CD14-positive monocyte (primary cell): Measurements from ENCODE around the gene PSMA4. TPM values are rescaled to one million over a fixed set of nuclear protein-coding genes. Genes with fewer than 3 reads are reported as not detected.
"Not testable (repeated sequence)": the region's sequence is repeated elsewhere in the genome, so short reads cannot be mapped to it uniquely, and the experiment has no call there.

Experiments used
- DNase-seq, 3 donors: peaks; one replicate each; pipeline ENCODE4 v3.0.0-alpha.2; 2011 to 2022
- H2AFZ ChIP-seq: 2 replicates; pipeline ENCODE4 v1.6.0; 2012; ENCODE audit warnings: mild to moderate bottlenecking, low read depth, low read length, inconsistent platforms; ENCODE audit not compliant: insufficient read depth, poor library complexity, severe bottlenecking
- H3K27ac ChIP-seq, 2 donors: 1 replicate in 1 of 2; 2 replicates in 1 of 2; pipeline ENCODE4 v1.5.1; 2012 to 2013; ENCODE audit warnings: low read length in 2 of 2, control low read depth in 1 of 2, inconsistent platforms in 1 of 2, low read depth in 1 of 2, mild to moderate bottlenecking in 1 of 2
- H3K27me3 ChIP-seq, 2 donors: one replicate each; pipeline versions ENCODE4 v1.6.0 to v1.6.1; 2011 to 2013; ENCODE audit warnings: low read length in 2 of 2; ENCODE audit not compliant: control insufficient read depth in 2 of 2, insufficient read depth in 2 of 2
- H3K36me3 ChIP-seq, 2 donors: replicated peaks in 1 of 2; 1 replicate in 1 of 2; 2 replicates in 1 of 2; pipeline versions ENCODE4 v1.5.1 to v1.6.1; 2012 to 2013; ENCODE audit warnings: low read length in 2 of 2, control low read depth in 1 of 2, inconsistent platforms in 1 of 2, mild to moderate bottlenecking in 1 of 2; ENCODE audit not compliant: insufficient read depth in 2 of 2, control insufficient read depth in 1 of 2
- H3K4me1 ChIP-seq, 2 donors: 1 replicate in 1 of 2; 2 replicates in 1 of 2; pipeline versions ENCODE4 v1.5.1 to v1.6.1; 2012 to 2013; ENCODE audit warnings: low read length in 2 of 2, control low read depth in 1 of 2, inconsistent platforms in 1 of 2, mild to moderate bottlenecking in 1 of 2, moderate library complexity in 1 of 2; ENCODE audit not compliant: insufficient read depth in 2 of 2, control insufficient read depth in 1 of 2
- H3K4me2 ChIP-seq: replicated peaks from 2 replicates; pipeline ENCODE3; 2012; ENCODE audit warnings: low read length, moderate library complexity, mild to moderate bottlenecking; ENCODE audit not compliant: poor library complexity, severe bottlenecking; ENCODE audit errors: extremely low read depth
- H3K4me3 ChIP-seq, 3 experiments: fragments of 200-600 bp in 1 of 3; sonication (generic) in 1 of 3; replicated peaks in 1 of 3; 1 replicate in 2 of 3; 2 replicates in 1 of 3; pipeline ENCODE4 v1.5.1; 2011 to 2013; ENCODE audit warnings: low read length in 3 of 3, mild to moderate bottlenecking in 3 of 3, control low read depth in 2 of 3, low read depth in 2 of 3, inconsistent platforms in 1 of 3, moderate library complexity in 1 of 3
- H3K79me2 ChIP-seq: 2 replicates; pipeline ENCODE4 v1.6.0; 2012; ENCODE audit warnings: mild to moderate bottlenecking, control low read depth, inconsistent platforms, low read length, moderate library complexity; ENCODE audit not compliant: insufficient read depth
- H3K9ac ChIP-seq: 2 replicates; pipeline ENCODE4 v1.6.0; 2017; ENCODE audit warnings: low read length, mild to moderate bottlenecking; ENCODE audit not compliant: insufficient read depth, poor library complexity, severe bottlenecking
- H3K9me3 ChIP-seq, 2 donors: replicated peaks in 1 of 2; 1 replicate in 1 of 2; 2 replicates in 1 of 2; pipeline versions ENCODE4 v1.5.1 to v1.6.1; 2012 to 2013; ENCODE audit warnings: low read length in 2 of 2, control low read depth in 1 of 2; ENCODE audit not compliant: control insufficient read depth in 1 of 2, insufficient read depth in 1 of 2
- H4K20me1 ChIP-seq: 2 replicates; pipeline ENCODE4 v1.6.0; 2012; ENCODE audit warnings: mild to moderate bottlenecking, low read length, control low read depth, moderate library complexity; ENCODE audit not compliant: insufficient read depth
- H3K27ac Mint-ChIP-seq, 7 donors: one replicate each; pipeline ENCODE4 v1.8.0; 2020; ENCODE audit warnings: mild to moderate bottlenecking in 7 of 7, mixed read lengths in 7 of 7, moderate library complexity in 6 of 7, inconsistent platforms in 2 of 7
- H3K27me3 Mint-ChIP-seq, 3 donors: one replicate each; pipeline ENCODE4 v1.8.0; 2021 to 2022; ENCODE audit warnings: low read depth in 3 of 3, mild to moderate bottlenecking in 3 of 3, mixed read lengths in 3 of 3, moderate library complexity in 3 of 3, inconsistent platforms in 1 of 3
- H3K36me3 Mint-ChIP-seq, 2 donors: one replicate each; pipeline ENCODE4 v1.8.0; 2020; ENCODE audit warnings: mixed read lengths in 2 of 2, inconsistent platforms in 1 of 2, mild to moderate bottlenecking in 1 of 2
- H3K4me1 Mint-ChIP-seq: one replicate; pipeline ENCODE4 v1.8.0; 2020; ENCODE audit warnings: mild to moderate bottlenecking, mixed read lengths
- H3K4me3 Mint-ChIP-seq, 2 donors: one replicate each; pipeline ENCODE4 v1.8.0; 2020; ENCODE audit warnings: mild to moderate bottlenecking in 2 of 2, mixed read lengths in 2 of 2, moderate library complexity in 1 of 2
- H3K9me3 Mint-ChIP-seq, 7 donors: one replicate each; pipeline ENCODE4 v1.8.0; 2020 to 2022; ENCODE audit warnings: mixed read lengths in 7 of 7, mild to moderate bottlenecking in 6 of 7, moderate library complexity in 6 of 7, inconsistent platforms in 2 of 7
- WGBS: methylation state at CpG from one replicate; pipeline ENCODE4 v1.1.5; 2013; ENCODE audit warnings: missing lambda C conversion rate; ENCODE audit not compliant: insufficient coverage; 5-methylcytosine and 5-hydroxymethylcytosine counted together
- intact Hi-C, 2 donors: fragments of 100-400 bp; cut with micrococcal nuclease; formaldehyde crosslinking; loops; one replicate each; pipeline versions ENCODE4 v1.15.0 to v1.15.1; 2023
- polyA plus RNA-seq, 3 donors: library from polyadenylated mRNA; depleted of rRNA in 1 of 3; unstranded in 2 of 3; stranded (reverse) in 1 of 3; fragments of 300-500 nt in 2 of 3; fragments of >200 nt in 1 of 3; fragmentation: Illumina TruSeq in 2 of 3; gene quantifications; 1 replicate in 2 of 3; 2 replicates in 1 of 3; pipeline ENCODE4 v1.2.3, GENCODE V29; 2012 to 2021
- TF ChIP-seq, protein P1 (sequence below): fragments of 200-600 bp; IDR thresholded peaks from one replicate; pipeline ENCODE4 v1.8.0; 2022; ENCODE audit warnings: antibody characterized with exemption, mild to moderate bottlenecking

The PSMA4 gene
- polyA plus RNA-seq, 3 donors = 121 to 421 (median 406) TPM

- peaks cover 0 to 3% (median 0%) of the 10 kb centered on the region in 7 donors for H3K9me3 Mint-ChIP-seq
- Histone ChIP-seq H3K27ac (no peak overlapping the region), H3K9me3 (no peaks in the 10 kb centered on the region), H3K4me3 (no peak overlapping the region), H3K9ac (no peak overlapping the region), H3K4me1 (peaks cover 14 to 18% of the 10 kb centered on the region in 2 donors), H3K4me2 (no peak overlapping the region), H2AFZ (no peak overlapping the region), H3K27me3 (no peaks in the 10 kb centered on the region), H3K79me2 (peaks cover 25% of the 10 kb centered on the region), H4K20me1 (peaks cover 3% of the 10 kb centered on the region), H3K36me3 (peaks cover 0 to 3% of the 10 kb centered on the region in 2 donors)
- H3K36me3 Mint-ChIP-seq = peaks cover 3 to 6% of the 10 kb centered on the region in 2 donors
- no peak overlapping the region for H3K4me3 Mint-ChIP-seq
- intact Hi-C loops = no loop called here
- WGBS = 100% methylated on average over 4 of the region's 5 CpGs
- no peak for DNase-seq
- H3K27ac Mint-ChIP-seq = no peak overlapping the region
- peaks cover 2 to 4% (median 2%) of the 10 kb centered on the region in 3 donors for H3K27me3 Mint-ChIP-seq
- TF ChIP-seq, protein P1, sequence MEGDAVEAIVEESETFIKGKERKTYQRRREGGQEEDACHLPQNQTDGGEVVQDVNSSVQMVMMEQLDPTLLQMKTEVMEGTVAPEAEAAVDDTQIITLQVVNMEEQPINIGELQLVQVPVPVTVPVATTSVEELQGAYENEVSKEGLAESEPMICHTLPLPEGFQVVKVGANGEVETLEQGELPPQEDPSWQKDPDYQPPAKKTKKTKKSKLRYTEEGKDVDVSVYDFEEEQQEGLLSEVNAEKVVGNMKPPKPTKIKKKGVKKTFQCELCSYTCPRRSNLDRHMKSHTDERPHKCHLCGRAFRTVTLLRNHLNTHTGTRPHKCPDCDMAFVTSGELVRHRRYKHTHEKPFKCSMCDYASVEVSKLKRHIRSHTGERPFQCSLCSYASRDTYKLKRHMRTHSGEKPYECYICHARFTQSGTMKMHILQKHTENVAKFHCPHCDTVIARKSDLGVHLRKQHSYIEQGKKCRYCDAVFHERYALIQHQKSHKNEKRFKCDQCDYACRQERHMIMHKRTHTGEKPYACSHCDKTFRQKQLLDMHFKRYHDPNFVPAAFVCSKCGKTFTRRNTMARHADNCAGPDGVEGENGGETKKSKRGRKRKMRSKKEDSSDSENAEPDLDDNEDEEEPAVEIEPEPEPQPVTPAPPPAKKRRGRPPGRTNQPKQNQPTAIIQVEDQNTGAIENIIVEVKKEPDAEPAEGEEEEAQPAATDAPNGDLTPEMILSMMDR = no peak
- H3K4me1 Mint-ChIP-seq = peaks cover 20% of the 10 kb centered on the region
Observed at GRCh38 chr15:78537266-78537905, 2.9 kb upstream of the PSMA4 start.

- H4K20me1 ChIP-seq = peaks cover 13% of the 10 kb centered on the region
- TF ChIP-seq, protein P1 = no peak
- peak overlapping the region; percentile 19 for H2AFZ ChIP-seq
- peaks cover 0 to 3% (median 0%) of the 10 kb centered on the region in 7 donors for H3K9me3 Mint-ChIP-seq
- H3K4me3 Mint-ChIP-seq = no peak overlapping the region
- H3K36me3 ChIP-seq = peaks cover 8 to 13% of the 10 kb centered on the region in 2 donors
- no peak overlapping the region for H3K27ac Mint-ChIP-seq
- peaks cover 11 to 16% of the 10 kb centered on the region in 2 donors for H3K36me3 Mint-ChIP-seq
- intact Hi-C loops = no loop called here
- H3K4me3 ChIP-seq = no peak overlapping the region
- H3K4me1 ChIP-seq = peaks cover 16 to 21% of the 10 kb centered on the region in 2 donors
- peaks cover 2 to 4% (median 2%) of the 10 kb centered on the region in 3 donors for H3K27me3 Mint-ChIP-seq
- no peak overlapping the region for H3K4me2 ChIP-seq
- no peaks in the 10 kb centered on the region for H3K27me3 ChIP-seq
- no peak overlapping the region for H3K27ac ChIP-seq
- H3K9ac ChIP-seq = no peak overlapping the region
- H3K79me2 ChIP-seq = peaks cover 34% of the 10 kb centered on the region
- peaks cover 27% of the 10 kb centered on the region for H3K4me1 Mint-ChIP-seq
- no peak for DNase-seq
- 80% methylated on average over 1 of the region's 1 CpG for WGBS
- H3K9me3 ChIP-seq = no peaks in the 10 kb centered on the region
Observed at GRCh38 chr15:78538358-78538757, 1.9 kb upstream of the PSMA4 start.

GRCh38 chr15:78539464-78540140 lies 642 bp upstream of the PSMA4 start:
- peaks cover 12 to 26% of the 10 kb centered on the region in 2 donors for H3K36me3 ChIP-seq
- DNase-seq, H3K9me3 ChIP-seq, H3K27me3 ChIP-seq, H3K9me3 Mint-ChIP-seq, H3K27me3 Mint-ChIP-seq: not testable (repeated sequence)
- Mint-ChIP-seq H3K4me3 (peak overlapping the region; percentile 94 to 98), H3K4me1 (peaks cover 27% of the 10 kb centered on the region), H3K36me3 (peaks cover 16 to 27% of the 10 kb centered on the region in 2 donors), H3K27ac (peak overlapping the region; percentile 98 to 100 (median 99))
- intact Hi-C loops = loop anchor here (5.0 kb wide), 2 partner anchors 102 to 242 kb away; partner anchors contain the start of genes IREB2 (in 2 of the 2) and SKIC8 (in 1 of the 2)
- WGBS = 87% methylated on average over 11 of the region's 18 CpGs
- peak overlapping the region; percentile 97 for H3K9ac ChIP-seq
- peaks cover 42% of the 10 kb centered on the region for H3K79me2 ChIP-seq
- peak overlapping the region; percentile 86 for H2AFZ ChIP-seq
- H3K4me3 ChIP-seq = peak overlapping the region; percentile 67 to 89 (median 77)
- H3K27ac ChIP-seq = peak overlapping the region; percentile 94 to 97
- peaks cover 16 to 21% of the 10 kb centered on the region in 2 donors for H3K4me1 ChIP-seq
- H4K20me1 ChIP-seq = peaks cover 17% of the 10 kb centered on the region
- peak overlapping the region; percentile 96 for H3K4me2 ChIP-seq
